Tibial nerve (tissue), 4 donors: ENCODE data around the gene PPP1R14C. TPM values are rescaled to one million over a fixed set of nuclear protein-coding genes. Genes with fewer than 3 reads are reported as not detected.

Source experiments
- DNase-seq, 2 donors: peaks; one replicate each; pipeline ENCODE4 v3.0.0-alpha.2; 2019; ENCODE audit warnings: low spot score in 2 of 2
- H3K27ac ChIP-seq, 4 donors: fragments of 200-600 bp; sonication (generic) in 3 of 4; one replicate each; pipeline ENCODE4 v1.5.1; 2017 to 2019; ENCODE audit warnings: mild to moderate bottlenecking in 1 of 4
- H3K27me3 ChIP-seq, 2 donors: fragments of 200-600 bp; sonication (generic) in 1 of 2; one replicate each; pipeline versions ENCODE4 v1.5.1 to v1.6.0; 2017 to 2019
- H3K36me3 ChIP-seq, 3 donors: fragments of 200-600 bp; sonication (generic); one replicate each; pipeline ENCODE4 v1.5.1; 2018 to 2019
- H3K4me1 ChIP-seq, 4 donors: fragments of 200-600 bp; sonication (generic) in 3 of 4; one replicate each; pipeline ENCODE4 v1.5.1; 2017 to 2019
- H3K4me3 ChIP-seq, 4 donors: fragments of 200-600 bp; sonication (generic) in 3 of 4; one replicate each; pipeline ENCODE4 v1.5.1; 2017 to 2019; ENCODE audit warnings: mild to moderate bottlenecking in 1 of 4, moderate library complexity in 1 of 4
- H3K9me3 ChIP-seq, 4 donors: fragments of 200-600 bp; sonication (generic) in 3 of 4; one replicate each; pipeline ENCODE4 v1.5.1; 2017 to 2019
- EP300 ChIP-seq, 2 donors: sonication (generic); formaldehyde crosslinking; IDR thresholded peaks; one replicate each; pipeline ENCODE4 v1.6.1; 2017; ENCODE audit warnings: antibody characterized with exemption in 2 of 2, mild to moderate bottlenecking in 1 of 2
- POLR2A ChIP-seq, 2 donors: fragments of 450-650 bp; IDR thresholded peaks; one replicate each; pipeline ENCODE4 v1.6.1; 2017; ENCODE audit warnings: antibody characterized with exemption in 2 of 2, mild to moderate bottlenecking in 2 of 2, moderate library complexity in 2 of 2
- WGBS, 2 donors: methylation state at CpG; one replicate each; pipeline ENCODE4 v1.1.5; 2018; 5-methylcytosine and 5-hydroxymethylcytosine counted together
- total RNA-seq, 4 donors: library from RNA; depleted of rRNA; stranded (reverse); fragments of >200 nt; gene quantifications; one replicate each; pipeline ENCODE4 v1.1.0, GENCODE V29; 2016
- TF ChIP-seq, protein P1 (sequence below), 5 experiments: fragments of 200-600 bp in 3 of 5; fragments of 450-650 bp in 2 of 5; sonication (generic) in 3 of 5; IDR thresholded peaks; one replicate each; pipeline ENCODE4 v1.5.1; 2016 to 2019; ENCODE audit warnings: antibody characterized with exemption in 5 of 5, mild to moderate bottlenecking in 3 of 5, moderate library complexity in 2 of 5

The PPP1R14C gene
- total RNA-seq, 4 donors from 2014 or later = 0.42 TPM; not detected in 3

DNA sequence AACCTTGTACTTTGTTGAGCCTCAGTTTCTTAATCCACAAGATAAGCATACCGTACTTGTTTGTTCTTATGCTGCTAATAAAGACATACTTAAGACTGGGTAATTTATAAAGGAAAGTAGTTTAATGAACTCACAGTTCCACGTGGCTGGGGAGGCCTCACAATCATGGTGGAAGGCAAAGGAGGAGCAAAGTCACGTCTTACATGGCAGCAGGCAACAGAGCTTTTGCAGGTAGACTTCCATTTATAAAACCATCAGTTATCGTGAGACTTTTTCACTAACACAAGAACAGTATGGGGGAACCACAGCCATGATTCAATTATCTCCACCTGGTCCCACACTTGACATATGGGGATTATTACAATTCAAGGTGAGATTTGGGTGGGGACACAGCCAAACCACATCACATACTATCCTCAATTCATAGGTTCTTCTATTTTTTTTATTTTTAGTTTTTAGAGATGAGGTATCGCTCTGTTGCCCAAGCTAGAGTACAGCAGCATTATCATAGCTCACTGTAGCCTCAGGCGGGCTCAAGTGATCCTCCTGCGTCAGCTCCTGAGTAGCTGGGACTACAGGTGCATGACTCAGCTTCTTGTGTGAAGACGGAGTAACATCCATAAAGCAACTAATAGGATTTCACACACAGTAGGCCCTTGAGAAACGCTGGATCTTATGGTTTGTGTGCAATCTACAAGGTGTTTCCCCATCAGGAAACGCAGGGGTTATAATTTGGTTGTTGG is 149.3 kb downstream of the PPP1R14C start:
- H3K4me1 ChIP-seq = no peaks in the 10 kb centered on the region
- no peak overlapping the region for H3K27ac ChIP-seq
- peaks cover 0 to 8% (median 0%) of the 10 kb centered on the region in 4 donors for H3K9me3 ChIP-seq
- TF ChIP-seq POLR2A (IDR thresholded peaks at IDR 0.05) (no peak), EP300 (IDR thresholded peaks at IDR 0.05) (no peak)
- TF ChIP-seq, protein P1, sequence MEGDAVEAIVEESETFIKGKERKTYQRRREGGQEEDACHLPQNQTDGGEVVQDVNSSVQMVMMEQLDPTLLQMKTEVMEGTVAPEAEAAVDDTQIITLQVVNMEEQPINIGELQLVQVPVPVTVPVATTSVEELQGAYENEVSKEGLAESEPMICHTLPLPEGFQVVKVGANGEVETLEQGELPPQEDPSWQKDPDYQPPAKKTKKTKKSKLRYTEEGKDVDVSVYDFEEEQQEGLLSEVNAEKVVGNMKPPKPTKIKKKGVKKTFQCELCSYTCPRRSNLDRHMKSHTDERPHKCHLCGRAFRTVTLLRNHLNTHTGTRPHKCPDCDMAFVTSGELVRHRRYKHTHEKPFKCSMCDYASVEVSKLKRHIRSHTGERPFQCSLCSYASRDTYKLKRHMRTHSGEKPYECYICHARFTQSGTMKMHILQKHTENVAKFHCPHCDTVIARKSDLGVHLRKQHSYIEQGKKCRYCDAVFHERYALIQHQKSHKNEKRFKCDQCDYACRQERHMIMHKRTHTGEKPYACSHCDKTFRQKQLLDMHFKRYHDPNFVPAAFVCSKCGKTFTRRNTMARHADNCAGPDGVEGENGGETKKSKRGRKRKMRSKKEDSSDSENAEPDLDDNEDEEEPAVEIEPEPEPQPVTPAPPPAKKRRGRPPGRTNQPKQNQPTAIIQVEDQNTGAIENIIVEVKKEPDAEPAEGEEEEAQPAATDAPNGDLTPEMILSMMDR (IDR thresholded peaks at IDR 0.05) = no peak
- H3K27me3 ChIP-seq = no peaks in the 10 kb centered on the region
- WGBS, 2 donors = 92 to 93% methylated on average over 10 of the region's 10 CpGs
- no peak overlapping the region for H3K4me3 ChIP-seq
- no peaks in the 10 kb centered on the region for H3K36me3 ChIP-seq
- DNase-seq = no peak

DNA sequence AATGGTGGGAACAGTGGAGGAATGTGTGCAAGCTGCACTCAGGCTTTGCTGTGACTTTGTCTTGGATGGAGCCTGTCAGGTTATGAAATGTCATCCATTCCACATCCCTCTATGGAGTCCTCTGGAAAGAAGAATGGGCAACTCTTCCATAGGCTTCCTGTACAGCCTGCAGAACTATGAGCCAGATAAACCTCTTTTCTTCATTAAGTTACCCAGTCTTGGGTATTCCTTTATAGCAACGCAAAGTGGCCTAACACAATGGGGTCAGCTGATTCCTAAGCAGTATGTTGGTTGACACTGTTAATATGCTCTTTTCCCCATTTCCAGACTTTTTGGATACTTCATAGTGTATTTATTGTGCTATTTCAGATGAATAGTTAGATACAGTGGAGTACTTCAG is 150.2 kb downstream of the PPP1R14C start:
- Histone ChIP-seq H3K27me3 (no peaks in the 10 kb centered on the region), H3K36me3 (no peaks in the 10 kb centered on the region), H3K9me3 (peaks cover 0 to 17% (median 0%) of the 10 kb centered on the region in 4 donors), H3K27ac (no peak overlapping the region), H3K4me3 (no peak overlapping the region), H3K4me1 (no peaks in the 10 kb centered on the region)
- WGBS, 2 donors = 93 to 100% methylated on average over 1 of the region's 1 CpG
- TF ChIP-seq EP300 (IDR thresholded peaks at IDR 0.05) (no peak), POLR2A (IDR thresholded peaks at IDR 0.05) (no peak)
- TF ChIP-seq, protein P1 (IDR thresholded peaks at IDR 0.05) = no peak
- DNase-seq = no peak

DNA sequence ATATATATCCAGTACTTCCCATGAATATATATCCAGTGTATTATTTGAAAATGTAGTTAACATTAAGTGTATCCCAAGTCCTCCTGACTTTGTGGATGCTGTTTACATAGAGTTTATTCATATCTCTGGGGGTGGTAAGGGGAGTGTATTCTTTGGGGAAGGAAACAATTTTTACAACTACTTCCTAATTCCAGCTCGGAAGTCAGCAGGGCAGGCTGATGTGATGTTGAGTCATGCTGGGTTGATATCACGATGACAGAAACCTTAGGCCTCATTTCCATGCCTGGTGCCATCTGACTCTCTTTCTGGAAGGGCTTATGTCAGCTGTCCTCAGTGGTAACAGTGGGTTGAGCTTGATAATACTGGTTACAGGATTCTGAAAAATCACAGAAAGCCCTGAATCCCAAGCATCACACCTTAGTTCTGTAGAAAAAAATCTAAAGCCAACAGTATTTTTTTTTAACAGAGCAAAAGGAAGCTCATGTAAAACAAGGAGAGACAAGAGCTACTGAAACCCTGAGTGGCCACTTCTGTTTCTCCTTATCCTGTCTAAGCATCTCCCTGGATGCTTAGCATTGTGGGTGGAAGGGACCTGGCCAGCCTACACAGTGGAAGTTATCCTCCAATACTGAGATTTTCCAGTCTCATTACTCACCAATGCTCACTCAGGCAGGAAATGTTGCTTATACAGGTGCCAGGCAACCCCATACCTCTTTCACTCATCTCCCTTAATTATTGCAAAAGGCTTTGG is 150.8 kb downstream of the PPP1R14C start:
- 26 to 38% methylated on average over 2 of the region's 2 CpGs for WGBS, 2 donors
- no peaks in the 10 kb centered on the region for H3K36me3 ChIP-seq
- peaks cover 0 to 18% (median 0%) of the 10 kb centered on the region in 4 donors for H3K9me3 ChIP-seq
- TF ChIP-seq, protein P1 (IDR thresholded peaks at IDR 0.05) = no peak
- TF ChIP-seq EP300 (IDR thresholded peaks at IDR 0.05) (peak in 1 of 2 donors; percentile 21), POLR2A (IDR thresholded peaks at IDR 0.05) (no peak)
- no peak overlapping the region for H3K27ac ChIP-seq
- H3K4me1 ChIP-seq = no peaks in the 10 kb centered on the region
- no peaks in the 10 kb centered on the region for H3K27me3 ChIP-seq
- no peak overlapping the region for H3K4me3 ChIP-seq
- DNase-seq = no peak

DNA sequence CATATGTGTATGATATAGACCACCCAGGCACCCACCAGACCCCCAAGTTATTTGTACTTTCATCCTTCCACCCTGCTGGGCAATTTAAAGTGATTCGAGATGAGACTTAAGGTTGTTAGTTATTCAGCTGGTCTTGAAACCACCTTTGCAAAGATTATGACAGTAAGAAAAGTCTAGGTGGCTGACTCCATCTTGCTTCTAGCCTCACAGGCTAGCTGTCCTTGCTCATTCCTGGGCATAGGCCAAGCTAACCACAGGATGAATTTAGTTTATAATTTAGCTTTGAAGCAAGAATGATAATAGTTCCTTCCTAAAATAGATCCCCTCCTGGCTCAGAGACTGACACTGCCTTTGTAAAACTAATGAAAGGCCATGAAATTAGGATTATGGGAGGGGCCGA is 154.0 kb downstream of the PPP1R14C start:
- Histone ChIP-seq H3K36me3 (no peaks in the 10 kb centered on the region), H3K4me3 (no peak overlapping the region), H3K27ac (no peak overlapping the region), H3K4me1 (no peaks in the 10 kb centered on the region), H3K9me3 (peaks cover 0 to 18% (median 0%) of the 10 kb centered on the region in 4 donors), H3K27me3 (no peaks in the 10 kb centered on the region)
- WGBS, 2 donors = 91 to 98% methylated on average over 2 of the region's 2 CpGs
- TF ChIP-seq POLR2A (IDR thresholded peaks at IDR 0.05) = no peak
- TF ChIP-seq, protein P1 (IDR thresholded peaks at IDR 0.05) = no peak
- TF ChIP-seq EP300 (IDR thresholded peaks at IDR 0.05) = no peak
- DNase-seq = no peak
